HG02870 (cell line): ENCODE data around the gene MAGIX.

Experiments
- ATAC-seq: cut with Tn5 transposase; IDR thresholded peaks from one replicate; pipeline ENCODE4 v1.9.1; 2021; ENCODE audit warnings: mild to moderate bottlenecking, moderate library complexity; ENCODE audit not compliant: unreplicated experiment

The MAGIX gene

DNA sequence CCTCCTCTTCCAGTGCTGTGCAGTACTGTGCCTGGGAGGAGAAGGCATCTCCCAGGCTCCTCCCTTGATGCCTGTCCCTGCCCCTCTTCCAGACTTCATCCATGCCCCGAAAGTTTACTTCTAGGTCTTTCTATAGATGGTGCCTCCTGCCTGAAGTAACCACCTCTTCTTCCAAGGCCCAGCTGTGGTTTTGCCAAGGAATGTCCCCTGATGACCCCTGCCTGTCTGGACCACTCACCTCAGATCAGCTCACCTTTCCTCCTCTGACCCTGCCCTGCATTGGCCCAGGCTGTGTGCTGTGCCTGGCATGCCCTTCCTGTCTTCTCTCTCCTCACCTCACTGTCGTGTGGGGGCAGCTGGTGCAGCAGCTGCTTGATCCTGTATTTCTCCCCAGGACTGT lies 16.8 kb downstream of the MAGIX start:
- no peak for ATAC-seq

DNA sequence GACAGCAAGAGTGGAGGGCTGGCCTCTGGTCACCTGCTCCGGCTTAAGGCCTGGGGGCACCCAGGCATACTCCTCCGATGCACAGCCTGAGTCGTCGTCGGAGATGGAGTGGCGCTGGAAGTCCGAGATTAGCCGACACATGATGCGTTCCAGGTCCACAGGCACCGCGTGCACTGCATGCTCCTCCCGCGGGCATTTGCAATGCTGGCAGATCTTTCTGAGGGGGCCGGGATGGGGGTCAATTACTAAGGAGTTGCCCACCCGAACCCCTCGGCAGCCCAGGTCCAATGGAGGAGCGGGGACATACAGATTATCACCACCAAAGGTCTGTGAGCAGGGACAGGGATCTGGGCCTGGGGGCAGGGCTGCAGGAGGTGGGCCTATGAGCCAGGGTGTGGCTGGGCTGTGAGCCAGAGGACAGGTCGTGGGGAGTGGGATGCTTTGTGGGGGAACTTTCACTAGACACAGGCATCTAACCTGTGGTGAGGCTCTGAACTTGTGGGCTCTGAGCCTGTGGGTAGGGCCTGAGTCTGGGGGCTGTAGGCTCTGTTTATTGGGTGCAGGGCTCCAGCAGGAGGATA lies 21.2 kb downstream of the MAGIX start:
- no peak for ATAC-seq

DNA sequence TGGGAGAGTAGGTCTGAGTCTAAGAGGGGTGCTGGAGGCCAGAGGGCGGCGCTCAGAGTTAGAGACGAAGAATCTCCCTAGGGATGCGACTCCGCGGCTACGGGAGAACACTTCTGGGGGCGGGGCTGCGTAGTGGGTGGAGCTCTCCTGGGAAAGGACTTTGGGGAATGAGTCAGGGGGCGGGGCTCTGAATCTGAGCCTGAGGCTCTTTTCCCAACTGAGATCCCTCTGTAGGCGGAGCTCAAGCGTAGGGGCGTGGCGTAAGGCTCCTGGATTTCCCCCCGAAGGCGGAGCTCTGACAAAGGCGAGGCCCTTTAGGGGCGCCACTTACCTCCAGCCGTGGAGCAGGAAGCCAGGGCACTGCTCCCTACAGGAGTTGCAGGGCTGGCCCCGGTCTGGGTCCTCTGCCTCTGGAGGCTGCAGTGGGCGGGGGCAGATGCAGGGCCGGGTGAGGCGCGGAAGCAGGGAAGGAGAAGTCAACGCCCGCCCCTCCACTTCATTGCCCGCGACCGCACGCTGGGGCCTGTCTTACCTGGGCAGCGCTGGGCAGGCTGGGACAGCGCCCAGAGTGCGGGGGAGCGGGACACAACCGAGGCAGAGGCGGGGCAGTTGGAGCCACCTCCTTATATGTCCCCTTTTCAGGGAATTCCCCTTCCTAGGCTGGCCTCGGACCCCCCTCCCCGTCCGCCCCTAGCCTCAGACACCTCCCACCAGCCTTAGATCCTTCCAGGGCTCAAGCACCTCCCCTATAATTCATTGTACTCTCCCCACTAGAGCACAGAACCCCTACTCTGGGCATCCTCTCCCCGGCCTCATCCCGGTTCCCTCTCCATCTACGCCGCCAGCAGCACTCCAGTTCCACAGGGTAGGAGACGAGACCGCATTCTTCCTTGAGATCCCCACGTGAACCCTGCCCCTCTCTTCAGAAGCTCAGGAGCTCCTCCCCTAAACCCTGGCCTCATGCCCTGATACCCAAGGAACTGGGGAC lies 22.0 kb downstream of the MAGIX start:
- no peak for ATAC-seq

DNA sequence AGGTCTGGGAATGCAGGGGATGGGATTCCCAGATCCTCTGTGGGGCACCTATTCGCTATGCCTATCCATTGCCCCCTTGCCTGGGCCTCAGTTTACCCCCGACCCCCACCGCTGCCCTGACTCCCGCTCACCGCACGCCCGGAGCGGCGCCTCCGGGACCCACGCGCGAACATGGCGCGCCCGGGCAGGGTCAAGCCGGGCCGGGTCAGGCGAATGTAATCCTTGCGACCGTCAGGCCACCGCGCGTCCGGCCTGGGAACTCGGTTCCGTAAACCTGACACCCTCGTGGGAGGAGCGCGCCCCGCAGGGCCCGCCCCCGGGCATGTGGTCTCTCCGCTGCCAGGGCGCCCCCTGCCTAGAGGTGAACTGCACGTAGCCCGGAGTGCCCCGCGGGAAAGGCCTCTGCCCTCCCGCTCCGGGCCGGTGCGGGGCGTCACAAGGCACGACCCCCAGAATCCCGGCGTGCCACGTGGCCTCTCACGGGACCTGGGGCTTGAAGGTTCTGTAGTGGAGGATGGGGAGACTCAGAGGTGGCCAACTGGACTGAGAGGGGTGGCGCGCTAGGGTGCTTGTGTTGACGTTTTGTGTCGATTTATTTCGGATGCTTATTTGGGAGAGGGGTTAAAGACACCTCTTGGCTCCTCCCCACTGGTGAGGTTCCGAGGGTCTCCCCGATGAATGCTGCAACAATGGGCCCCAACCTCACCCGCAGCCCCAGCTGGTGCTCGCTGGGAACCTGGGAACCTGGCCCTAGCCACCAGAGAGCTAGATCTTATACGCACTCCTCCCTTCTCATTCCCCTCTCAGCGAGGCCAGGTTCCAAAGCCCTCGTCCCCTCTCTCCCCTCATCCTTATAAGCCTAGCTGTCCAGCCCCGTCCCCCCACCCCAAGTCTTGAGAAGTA lies 23.8 kb downstream of the MAGIX start, which contains the start of gene PRICKLE3:
Gene PRICKLE3 (minus strand): TSS at position 249 of the 903 bp plus-strand sequence. CDS start 76 bp downstream, at position 173.
- ATAC-seq = no peak

DNA sequence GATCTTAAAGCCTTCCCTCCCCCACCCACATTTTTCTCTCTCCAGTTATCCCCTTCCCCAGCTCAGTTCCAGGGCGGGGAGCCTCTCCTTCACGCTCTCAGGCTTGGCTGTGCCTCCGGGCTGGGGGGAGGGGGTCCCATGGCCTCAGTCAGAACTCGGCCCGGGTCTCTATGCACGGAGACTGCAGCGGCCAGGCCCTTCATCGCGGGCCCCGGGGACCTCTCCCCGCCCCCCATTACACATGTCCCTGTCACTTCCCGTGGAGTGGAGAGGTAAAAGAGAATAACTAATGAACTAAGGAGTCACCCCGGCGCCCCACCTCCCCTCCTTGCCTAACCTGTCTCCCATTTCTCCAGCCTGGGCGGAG lies 24.5 kb downstream of the MAGIX start:
- no peak for ATAC-seq

DNA sequence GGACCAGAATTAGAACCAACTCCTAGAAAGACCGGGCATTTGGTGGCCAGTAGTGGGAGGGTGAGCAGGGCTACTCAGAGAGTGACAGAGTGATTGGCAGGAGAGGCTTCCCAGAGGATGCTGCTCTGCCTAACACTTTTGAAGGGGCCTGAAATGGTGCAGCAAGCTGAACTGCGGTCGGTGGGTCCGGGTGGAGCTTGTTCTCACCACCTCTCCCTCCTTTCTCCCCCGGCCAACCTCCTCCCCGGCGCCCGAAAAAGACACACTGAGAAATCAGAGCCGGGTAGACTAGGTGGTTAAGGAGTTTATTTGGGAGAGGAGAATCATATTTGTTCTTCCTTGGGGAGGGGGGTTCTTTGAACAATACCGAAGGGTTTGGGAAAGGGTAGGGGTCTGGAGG lies 25.0 kb downstream of the MAGIX start:
- ATAC-seq = no peak

DNA sequence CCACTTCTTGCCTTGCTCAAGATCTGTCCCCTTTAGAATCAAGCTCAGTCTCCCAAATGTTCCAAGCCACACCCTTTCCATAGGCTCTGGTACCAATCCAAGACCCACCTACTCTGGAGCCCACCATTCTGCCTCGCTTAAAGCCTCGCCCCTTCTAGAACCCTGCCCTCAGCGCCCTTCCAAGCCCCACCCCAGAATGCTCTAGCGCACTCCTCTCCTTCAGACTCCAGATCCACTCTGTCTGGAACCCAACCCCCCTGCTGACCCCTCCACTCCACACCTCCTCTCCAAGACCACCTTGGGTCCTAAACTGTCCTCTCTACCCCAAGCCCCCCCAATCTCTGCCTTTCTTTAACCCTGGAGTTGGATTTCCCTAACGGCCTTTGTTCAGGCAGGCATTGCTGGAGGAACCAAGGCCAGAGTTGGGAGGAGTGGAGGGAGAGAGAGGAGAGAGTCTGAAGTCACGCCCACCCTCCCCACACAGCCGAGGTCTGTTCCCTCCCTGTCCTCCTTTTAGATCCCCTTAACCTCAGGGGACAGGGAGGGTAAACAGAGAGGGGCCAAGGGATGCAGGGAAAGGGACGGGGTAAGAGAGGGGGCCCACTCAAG lies 26.0 kb downstream of the MAGIX start:
- ATAC-seq = no peak

DNA sequence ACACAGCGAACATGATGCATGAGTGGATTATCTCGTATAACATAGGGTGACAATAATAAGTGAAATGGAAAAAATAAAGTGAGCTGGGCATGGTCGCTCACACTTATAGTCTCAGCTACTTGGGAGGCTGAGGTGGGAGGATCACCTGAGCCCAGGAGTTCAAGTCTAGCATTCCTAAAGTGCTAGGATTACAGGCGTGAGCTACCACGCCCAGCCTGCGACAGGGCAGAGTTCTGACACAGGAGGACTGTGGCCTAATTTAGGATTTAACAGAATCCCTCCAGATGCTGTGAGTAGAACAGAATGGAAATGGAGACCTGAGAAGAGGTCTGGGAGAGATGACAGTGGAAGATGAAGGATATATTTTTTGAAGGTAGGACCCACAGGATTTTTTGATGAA lies 27.0 kb downstream of the MAGIX start:
- ATAC-seq = no peak

DNA sequence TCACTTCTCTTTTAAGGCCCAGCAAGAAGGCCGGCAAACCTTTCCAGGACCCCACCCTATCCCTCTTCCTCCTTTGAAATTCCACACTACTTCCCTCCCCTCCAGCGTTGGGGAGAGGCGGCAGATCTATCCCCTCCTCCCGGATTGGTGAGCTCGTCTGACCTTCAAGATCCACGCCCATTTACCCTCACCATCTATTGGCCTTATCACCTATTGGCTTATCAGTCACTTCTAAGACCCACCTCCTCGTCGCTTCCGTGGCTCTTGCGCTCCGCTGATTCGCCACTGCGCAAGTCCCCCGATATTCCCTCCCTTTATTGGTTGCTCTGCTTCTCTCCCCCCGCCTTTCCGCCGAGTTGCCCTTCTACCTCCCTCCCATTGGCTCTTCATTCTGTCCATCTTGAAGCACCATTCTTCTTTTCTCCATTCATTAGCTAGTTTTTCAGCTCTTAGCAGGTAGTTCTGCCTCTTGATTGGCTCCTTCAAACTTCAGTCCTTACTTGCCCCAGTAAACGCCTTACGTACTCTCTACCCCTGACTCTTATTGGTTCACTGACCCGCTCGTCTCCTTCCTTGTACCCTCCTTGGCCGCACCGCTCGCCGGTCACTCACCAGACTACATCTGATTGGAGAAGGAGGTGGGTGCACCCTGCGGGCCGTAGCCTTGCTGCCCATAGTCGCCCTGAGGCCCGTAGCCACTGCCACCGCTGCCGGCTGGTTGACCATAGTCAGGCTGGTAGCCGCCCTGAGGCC lies 28.4 kb downstream of the MAGIX start:
- ATAC-seq = peak; percentile 92

DNA sequence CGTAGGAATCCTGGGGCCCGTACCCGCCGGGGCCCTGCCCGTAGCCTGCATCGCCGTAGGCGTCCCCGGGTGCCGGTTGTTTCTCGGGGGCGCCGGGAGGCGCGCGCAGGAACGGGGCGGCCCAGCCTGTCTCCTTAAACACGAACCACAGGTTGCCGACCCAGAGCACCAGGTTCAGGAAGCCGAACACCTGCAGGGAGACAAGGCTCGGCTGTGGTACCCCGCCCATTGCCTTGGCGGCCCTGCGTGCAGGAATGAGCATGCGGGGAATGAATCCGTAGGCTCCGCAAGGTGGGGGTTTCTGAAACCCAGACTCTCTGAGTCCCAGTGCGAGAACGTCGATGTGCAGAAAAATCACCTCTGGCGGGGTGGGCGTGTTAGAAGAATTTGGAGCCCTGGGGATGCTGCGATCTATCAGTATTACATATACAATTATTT lies 29.0 kb downstream of the MAGIX start:
- peak; percentile 4 for ATAC-seq

DNA sequence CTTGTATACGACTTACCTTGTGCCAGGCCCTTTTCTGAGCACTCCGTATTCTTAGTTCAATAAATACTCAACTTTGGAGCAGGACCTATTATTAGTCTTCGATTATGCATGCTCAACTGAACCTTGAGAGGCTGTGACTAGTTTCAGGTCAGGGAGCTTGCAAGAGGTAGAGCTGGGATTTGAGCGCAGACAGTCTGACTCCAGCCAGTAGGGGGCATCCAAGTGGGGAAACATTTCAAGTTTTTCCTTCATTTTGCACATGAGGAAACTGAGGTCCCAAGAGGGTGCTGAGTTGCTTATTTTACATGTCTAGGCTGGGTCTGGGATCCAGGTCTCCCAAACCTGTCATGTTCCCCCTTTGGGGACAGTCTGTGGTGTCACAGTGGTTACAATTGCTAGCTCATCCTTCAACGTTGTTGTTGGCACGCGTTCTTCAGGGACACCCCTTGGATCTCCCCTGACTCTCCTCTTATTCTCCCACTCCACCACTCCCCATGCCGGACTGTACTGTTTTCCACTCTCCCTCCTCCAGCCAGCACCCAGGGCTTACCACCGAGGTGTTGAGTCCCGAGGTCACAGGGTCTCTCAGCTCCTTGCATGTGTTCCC lies 30.3 kb downstream of the MAGIX start:
- ATAC-seq = no peak

DNA sequence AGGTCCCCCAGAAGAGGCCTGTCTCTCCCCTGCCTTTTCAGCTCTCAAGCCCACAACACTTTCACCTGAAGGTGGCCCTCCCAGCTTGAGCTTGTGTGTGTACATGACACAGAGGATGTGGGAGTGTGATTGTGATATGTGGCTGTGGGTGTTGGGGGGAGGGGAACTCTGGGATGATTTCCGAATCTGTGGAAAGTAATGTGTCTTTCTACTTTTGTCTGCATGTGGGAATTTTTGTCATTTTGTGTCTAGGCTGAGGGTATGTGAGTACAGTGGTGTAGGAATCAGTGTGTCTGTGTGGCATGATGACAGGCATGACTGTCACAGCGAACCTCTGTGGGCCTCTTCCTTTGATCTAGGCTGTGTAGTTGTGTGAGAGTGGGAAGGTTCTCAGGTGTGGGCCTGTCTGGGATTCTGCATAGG lies 31.0 kb downstream of the MAGIX start:
- ATAC-seq = no peak

DNA sequence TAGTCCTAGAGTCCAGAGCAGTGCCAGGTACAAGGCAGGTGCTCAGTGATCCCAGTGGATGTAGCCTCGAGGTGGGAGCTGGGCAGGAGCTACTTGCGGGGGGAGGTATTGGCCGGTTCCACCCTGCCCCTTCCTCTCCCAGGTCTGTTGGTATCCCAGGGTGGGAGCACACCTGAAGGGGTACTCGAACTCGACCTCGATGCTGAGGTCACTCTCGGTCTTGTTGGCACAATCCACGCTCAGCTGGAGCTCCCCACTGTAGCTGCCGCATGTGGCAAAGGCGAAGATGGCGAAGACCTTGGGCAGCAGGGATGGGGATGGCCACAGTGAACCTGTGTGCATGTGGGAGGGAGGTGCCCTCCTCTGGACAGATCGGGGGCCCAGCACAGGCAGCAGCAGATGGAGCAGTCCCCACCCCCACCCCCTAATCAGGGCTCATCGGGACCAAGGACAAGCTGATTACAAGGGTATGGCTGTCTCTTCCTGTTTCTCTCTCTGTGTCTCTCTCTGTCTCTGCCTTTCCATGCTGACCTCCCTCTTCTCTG lies 35.1 kb downstream of the MAGIX start:
- no peak for ATAC-seq

DNA sequence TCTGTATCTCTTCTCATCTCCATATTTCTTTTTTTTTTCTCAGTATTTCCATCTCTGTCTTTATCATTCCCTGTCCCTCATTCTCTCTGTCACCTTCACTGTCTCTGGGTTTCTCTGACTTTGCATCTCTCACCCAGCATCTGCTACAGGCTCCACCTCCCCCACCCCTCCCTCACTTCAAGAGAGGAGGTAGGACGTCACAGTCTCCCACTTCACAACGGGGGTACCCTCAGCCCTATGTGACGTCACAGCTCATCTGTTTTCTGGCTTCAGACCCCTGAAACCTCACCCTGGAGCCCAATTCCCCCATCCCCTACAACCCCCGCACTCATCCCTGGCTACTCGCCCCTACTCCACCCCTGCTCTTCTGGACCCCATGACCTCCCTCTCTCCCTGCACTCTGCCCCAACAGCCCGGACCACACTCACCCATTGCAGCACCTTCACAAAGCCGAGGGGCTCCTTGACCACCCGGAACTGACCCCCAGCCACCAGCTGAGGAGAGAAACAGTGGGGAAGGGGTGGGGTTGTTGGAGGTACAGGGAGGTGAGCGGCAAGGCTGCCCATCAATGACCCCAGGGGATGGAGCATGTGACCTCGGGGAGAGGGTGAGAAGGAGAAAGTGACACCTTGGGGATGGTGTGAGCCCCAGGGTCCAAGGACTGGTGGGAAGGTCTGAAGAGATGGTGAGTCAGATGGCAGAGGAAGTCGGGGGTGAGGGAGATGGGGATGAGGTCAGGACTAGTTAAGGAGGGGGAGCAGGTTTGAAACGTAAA lies 36.2 kb downstream of the MAGIX start:
- no peak for ATAC-seq

DNA sequence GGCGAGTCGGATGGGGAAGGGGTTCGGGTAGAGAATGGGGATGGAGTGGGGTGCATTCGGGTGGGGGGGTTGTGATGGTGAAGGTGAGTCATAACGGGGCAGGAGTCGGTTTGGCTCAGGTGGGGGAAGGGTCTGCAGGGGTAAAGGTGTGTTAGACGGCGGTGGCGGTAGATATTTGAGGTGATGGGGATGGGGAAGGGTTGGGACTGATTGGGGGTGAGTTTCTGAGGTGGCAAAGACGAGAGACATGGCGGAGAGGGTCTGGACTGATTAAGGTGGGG lies 36.7 kb downstream of the MAGIX start:
- ATAC-seq = no peak

DNA sequence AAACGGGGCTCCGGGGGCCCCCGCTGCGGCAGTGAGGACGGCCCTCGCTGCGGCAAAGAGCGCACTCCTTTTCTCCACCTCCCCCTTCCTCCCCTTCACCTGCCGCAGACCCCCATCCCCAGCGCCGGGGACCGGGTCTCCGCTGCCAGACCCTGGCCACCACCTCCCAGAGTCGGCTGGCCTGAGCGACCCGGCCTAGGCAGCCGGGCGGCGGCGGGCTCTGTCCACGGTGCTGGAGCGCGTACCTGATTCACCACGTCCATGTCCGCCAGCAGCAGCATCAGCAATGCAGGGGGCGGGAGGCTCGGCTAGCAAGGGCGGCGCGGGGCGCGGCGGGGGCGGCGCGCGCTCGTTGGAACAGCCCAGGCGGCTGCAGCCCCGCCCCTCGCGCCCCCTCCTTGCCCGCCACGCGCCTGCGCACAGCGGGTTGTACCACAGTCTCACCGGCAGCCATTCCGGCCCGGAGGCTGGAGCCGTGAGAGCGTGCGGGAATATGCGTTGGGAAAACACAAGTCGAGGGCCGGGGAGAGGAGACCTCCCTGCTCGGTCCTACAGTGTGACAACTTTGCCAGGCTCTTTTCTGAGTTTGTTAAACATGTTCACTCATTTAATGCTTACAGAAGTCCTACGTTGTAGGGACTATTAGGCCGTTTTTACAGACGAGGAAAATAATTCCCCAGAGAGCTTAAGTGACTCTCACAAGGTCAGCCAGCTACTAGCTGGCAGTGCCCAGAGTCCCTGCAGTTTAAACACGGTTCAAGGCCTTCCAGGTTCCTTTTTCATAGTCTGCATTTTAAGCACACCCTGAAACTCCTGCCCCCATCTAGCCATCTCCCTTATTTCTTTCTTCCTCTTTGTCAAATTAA lies 37.6 kb downstream of the MAGIX start, which contains the start of gene SYP:
Gene SYP (minus strand): TSS at position 288 of the 866 bp plus-strand sequence. CDS start 7 bp downstream, at position 281.
- ATAC-seq = peak; percentile 89

DNA sequence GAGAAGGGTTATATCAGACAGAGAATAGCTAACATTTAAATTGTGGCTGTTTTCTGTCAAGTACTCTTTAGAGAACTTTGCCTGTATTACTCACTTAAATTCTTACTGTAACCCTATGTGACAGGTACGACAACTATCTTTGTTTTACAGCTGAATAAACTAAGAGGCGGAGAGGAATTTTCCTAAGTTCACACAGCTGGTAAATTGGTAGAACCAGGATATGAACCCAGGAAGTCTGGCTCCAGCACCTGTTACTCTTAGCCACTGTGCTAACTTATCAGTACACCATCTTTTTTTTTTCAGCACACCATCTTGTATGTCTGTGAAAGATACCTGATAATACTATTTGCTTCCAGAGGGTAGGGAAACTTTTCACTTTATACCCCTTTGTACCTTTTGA lies 39.5 kb downstream of the MAGIX start:
- ATAC-seq = no peak

DNA sequence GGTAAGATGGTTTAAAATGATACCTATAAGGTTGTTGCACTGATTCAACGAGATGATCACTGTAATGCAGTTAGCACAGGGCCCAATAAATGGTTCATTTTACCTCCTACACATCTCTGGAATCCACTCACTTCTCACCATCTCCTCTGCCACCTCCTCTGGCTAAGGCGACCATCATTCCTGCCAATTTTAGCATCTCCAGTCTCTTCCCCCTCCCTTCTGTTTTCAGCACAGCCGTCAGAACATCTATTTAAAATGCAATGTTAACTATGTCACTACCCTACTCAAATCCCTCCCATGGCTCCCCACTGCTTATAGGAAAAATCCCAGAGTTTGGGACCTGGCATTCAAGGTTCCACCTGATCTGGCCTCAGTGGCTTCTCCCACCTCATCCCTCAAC lies 41.0 kb downstream of the MAGIX start:
- no peak for ATAC-seq
